ENCODE data around the gene POLR1H. TPM values are rescaled to one million over a fixed set of nuclear protein-coding genes. Genes with fewer than 3 reads are reported as not detected.

Gene POLR1H
- total RNA-seq, 4 donors from 2014 or later: 12.3 to 36.2 (median 21.6) TPM; not detected in 1

- in situ Hi-C loops (cut with MboI; ENCODE audit: low pct_ligation_motif_present in 1 of 4, low pct_unique_long_range_greater_than_20kb in 1 of 4, low sequenced_read_pairs in 3 of 4) (no loop called here), intact Hi-C loops (cut with DNase I; ENCODE audit: low total_unique reads) (no loop called here)
- H3K4me1 ChIP-seq: peaks cover 25 to 58% (median 33%) of the 10 kb centered on the region in 4 donors
- H3K9me3 ChIP-seq: no peaks in the 10 kb centered on the region
- peak overlapping the region; percentile 80 to 84 (median 82) for H3K27ac ChIP-seq
- H3K36me3 ChIP-seq: no peaks in the 10 kb centered on the region
- 39 to 47% methylated on average over 6 to 8 of the region's 8 CpGs for WGBS, 2 donors (ENCODE audit: low coverage in 1 of 2)
- no peak for DNase-seq
- H3K4me3 ChIP-seq: peak overlapping the region in 2 of 4 donors; percentile 35 to 55
- no peak for TF ChIP-seq EP300 (IDR thresholded peaks at IDR 0.05; ENCODE audit: low read depth)
- no peak for TF ChIP-seq POLR2AphosphoS5 (IDR thresholded peaks at IDR 0.05)
- no peak for TF ChIP-seq CTCF (IDR thresholded peaks at IDR 0.05)
- no peak for TF ChIP-seq POLR2A (IDR thresholded peaks at IDR 0.05)
- peaks cover 51% of the 10 kb centered on the region for H3K27me3 ChIP-seq
These were observed 39.1 kb downstream of the POLR1H start for GRCh38 chr6:30100154-30100553.

GRCh38 chr6:30100585-30101443 is 39.7 kb downstream of the POLR1H start:
- intact Hi-C loops (cut with DNase I; ENCODE audit: low total_unique reads): no loop called here
- Histone ChIP-seq H3K4me3 (peak overlapping the region; percentile 2 to 55 (median 29)), H3K36me3 (no peaks in the 10 kb centered on the region), H3K9me3 (no peaks in the 10 kb centered on the region), H3K27ac (peak overlapping the region; percentile 80 to 84 (median 82)), H3K4me1 (peaks cover 25 to 55% (median 33%) of the 10 kb centered on the region in 4 donors), H3K27me3 (peaks cover 46% of the 10 kb centered on the region)
- TF ChIP-seq EP300 (IDR thresholded peaks at IDR 0.05; ENCODE audit: low read depth) (no peak), POLR2AphosphoS5 (IDR thresholded peaks at IDR 0.05) (peak; percentile 24 to 78 (median 77)), POLR2A (IDR thresholded peaks at IDR 0.05) (peak; percentile 66), CTCF (IDR thresholded peaks at IDR 0.05) (peak in 2 of 5 experiments; percentile 2 to 25)
- peak; percentile 85 for DNase-seq
- 1 to 2% methylated on average over 13 to 45 of the region's 47 CpGs for WGBS, 2 donors (ENCODE audit: low coverage in 1 of 2)
- in situ Hi-C loops (cut with MboI; ENCODE audit: low pct_ligation_motif_present in 1 of 4, low pct_unique_long_range_greater_than_20kb in 1 of 4, low sequenced_read_pairs in 3 of 4): no loop called here

- TF ChIP-seq POLR2AphosphoS5 (IDR thresholded peaks at IDR 0.05): peak; percentile 90 to 94 (median 93)
- TF ChIP-seq CTCF (IDR thresholded peaks at IDR 0.05): no peak
- peak; percentile 95 for TF ChIP-seq POLR2A (IDR thresholded peaks at IDR 0.05)
- Histone ChIP-seq H3K4me1 (peaks cover 25 to 55% (median 33%) of the 10 kb centered on the region in 4 donors), H3K27me3 (peaks cover 51% of the 10 kb centered on the region), H3K4me3 (peak overlapping the region; percentile 12 to 55 (median 29)), H3K27ac (peak overlapping the region; percentile 80 to 84 (median 82)), H3K36me3 (no peaks in the 10 kb centered on the region), H3K9me3 (no peaks in the 10 kb centered on the region)
- in situ Hi-C loops (cut with MboI; ENCODE audit: low pct_ligation_motif_present in 1 of 4, low pct_unique_long_range_greater_than_20kb in 1 of 4, low sequenced_read_pairs in 3 of 4) (no loop called here), intact Hi-C loops (cut with DNase I; ENCODE audit: low total_unique reads) (loop anchor here (2.0 kb wide), 1 partner anchor 29 kb away; no protein-coding TSS in a partner anchor)
- peak; percentile 92 for DNase-seq
- WGBS, 2 donors (ENCODE audit: low coverage in 1 of 2): 0 to 4% methylated on average over 1 to 32 of the region's 51 CpGs
These were observed 40.7 kb downstream of the POLR1H start for GRCh38 chr6:30101444-30102413.

All from transverse colon (tissue), 4 donors.